Mucosa of descending colon (tissue), 3 donors: Measurements from ENCODE around the gene NISCH. TPM values are rescaled to one million over a fixed set of nuclear protein-coding genes. Genes with fewer than 3 reads are reported as not detected.

Experiments used
- ATAC-seq: fragments of 200-7000 bp; cut with Tn5 transposase; one replicate; pipeline ENCODE4 v1.9.1; 2020; ENCODE audit warnings: mild to moderate bottlenecking, moderate library complexity
- DNase-seq, 3 donors: peaks; one replicate each; pipeline ENCODE4 v3.0.0-alpha.2; 2020
- H3K36me3 ChIP-seq: fragments of 200-600 bp; one replicate; pipeline ENCODE4 v1.8.0; 2021; ENCODE audit warnings: low read depth, mild to moderate bottlenecking
- H3K4me1 ChIP-seq: fragments of 200-600 bp; one replicate; pipeline ENCODE4 v1.8.0; 2021; ENCODE audit warnings: low read depth, mild to moderate bottlenecking
- H3K4me3 ChIP-seq: fragments of 200-600 bp; one replicate; pipeline ENCODE4 v1.8.0; 2021; ENCODE audit warnings: mild to moderate bottlenecking
- H3K9me3 ChIP-seq: fragments of 200-600 bp; one replicate; pipeline ENCODE4 v1.8.0; 2021; ENCODE audit warnings: mild to moderate bottlenecking
- intact Hi-C, 2 donors: fragments of 100-400 bp; cut with DNase I in 1 of 2; cut with micrococcal nuclease in 1 of 2; formaldehyde crosslinking; loops; one replicate each; pipeline versions ENCODE4 v1.11.0 to v1.11.1; 2022; cut with DNase I, micrococcal nuclease
- total RNA-seq, 3 donors: library from RNA; stranded (reverse); fragmentation: NEBNext Ultra II Directional in 2 of 3; extraction: Animal tissue kit (Norgen Biotek cat#: 25700) in 2 of 3; gene quantifications; one replicate each; pipeline versions ENCODE4 v1.2.1 to v1.2.4, GENCODE V29; 2021 to 2023
- TF ChIP-seq, protein P1 (sequence below): fragments of 200-600 bp; IDR thresholded peaks from one replicate; pipeline ENCODE4 v1.8.0; 2022; ENCODE audit warnings: antibody characterized with exemption, mild to moderate bottlenecking
- donor health status: DM: no; HTN: no; CAD: no; lungs with moderate emphysema.
- donor health status: DM: no; HTN: no; CAD: no.
- donor health status: DM: no; HTN: yes; CAD: no.

Gene NISCH
- total RNA-seq, 3 donors from 2014 or later, result 57.6 to 91.0 (median 72.1) TPM

DNA sequence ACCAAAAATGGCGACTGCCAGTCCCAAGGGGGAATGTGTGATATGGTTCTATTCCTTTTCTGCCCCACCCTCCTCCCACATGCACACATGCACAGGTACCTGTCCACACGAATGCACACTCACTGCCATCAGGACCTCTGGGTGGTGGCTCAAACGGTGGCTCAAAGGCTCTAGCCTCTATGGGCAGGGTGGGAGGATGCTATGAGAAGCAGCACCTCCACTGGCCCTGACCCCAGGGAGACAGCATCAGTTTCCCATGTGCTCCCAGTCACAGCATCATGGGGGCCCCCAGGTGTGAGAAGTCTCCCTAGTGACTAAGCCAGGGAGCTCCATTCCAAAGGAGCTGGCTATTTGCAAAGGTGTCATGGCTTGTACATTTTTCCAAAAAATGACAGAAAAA lies 26.4 kb upstream of the NISCH start:
- DNase-seq, result no peak
- TF ChIP-seq, protein P1, sequence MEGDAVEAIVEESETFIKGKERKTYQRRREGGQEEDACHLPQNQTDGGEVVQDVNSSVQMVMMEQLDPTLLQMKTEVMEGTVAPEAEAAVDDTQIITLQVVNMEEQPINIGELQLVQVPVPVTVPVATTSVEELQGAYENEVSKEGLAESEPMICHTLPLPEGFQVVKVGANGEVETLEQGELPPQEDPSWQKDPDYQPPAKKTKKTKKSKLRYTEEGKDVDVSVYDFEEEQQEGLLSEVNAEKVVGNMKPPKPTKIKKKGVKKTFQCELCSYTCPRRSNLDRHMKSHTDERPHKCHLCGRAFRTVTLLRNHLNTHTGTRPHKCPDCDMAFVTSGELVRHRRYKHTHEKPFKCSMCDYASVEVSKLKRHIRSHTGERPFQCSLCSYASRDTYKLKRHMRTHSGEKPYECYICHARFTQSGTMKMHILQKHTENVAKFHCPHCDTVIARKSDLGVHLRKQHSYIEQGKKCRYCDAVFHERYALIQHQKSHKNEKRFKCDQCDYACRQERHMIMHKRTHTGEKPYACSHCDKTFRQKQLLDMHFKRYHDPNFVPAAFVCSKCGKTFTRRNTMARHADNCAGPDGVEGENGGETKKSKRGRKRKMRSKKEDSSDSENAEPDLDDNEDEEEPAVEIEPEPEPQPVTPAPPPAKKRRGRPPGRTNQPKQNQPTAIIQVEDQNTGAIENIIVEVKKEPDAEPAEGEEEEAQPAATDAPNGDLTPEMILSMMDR, result no peak
- Histone ChIP-seq H3K4me1 (no peaks in the 10 kb centered on the region), H3K36me3 (no peaks in the 10 kb centered on the region), H3K9me3 (no peaks in the 10 kb centered on the region), H3K4me3 (no peak overlapping the region)
- intact Hi-C loops, result no loop called here
- ATAC-seq, result no peak

- H3K9me3 ChIP-seq, result no peaks in the 10 kb centered on the region
- no peaks in the 10 kb centered on the region for H3K36me3 ChIP-seq
- no peak for DNase-seq
- intact Hi-C loops, result no loop called here
- TF ChIP-seq, protein P1, result no peak
- no peak overlapping the region for H3K4me3 ChIP-seq
- H3K4me1 ChIP-seq, result no peaks in the 10 kb centered on the region
- no peak for ATAC-seq
Observed at GRCh38 chr3:52429779-52430415, 25.5 kb upstream of the NISCH start.

DNA sequence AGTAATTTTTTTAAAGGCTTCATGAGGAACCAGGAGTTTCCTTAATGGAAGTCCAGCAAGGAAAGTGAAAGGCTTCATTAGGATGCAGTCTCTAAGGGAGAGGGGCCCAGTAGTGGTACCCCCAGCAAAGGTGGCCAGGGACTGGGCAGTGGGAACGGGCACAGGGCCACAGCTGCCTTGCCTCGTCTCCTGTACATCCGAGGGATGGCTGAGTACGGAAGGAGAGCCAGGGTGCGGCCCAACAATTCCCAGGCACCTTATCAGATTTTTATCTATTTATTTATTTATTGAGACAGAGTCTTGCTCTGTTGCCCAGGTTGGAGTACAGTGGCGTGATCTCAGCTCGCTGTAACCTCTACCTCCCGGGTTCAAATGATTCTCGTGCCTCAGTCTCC lies 25.0 kb upstream of the NISCH start:
- TF ChIP-seq, protein P1, result no peak
- ATAC-seq, result no peak
- H3K36me3 ChIP-seq, result no peaks in the 10 kb centered on the region
- intact Hi-C loops, result no loop called here
- no peak for DNase-seq
- no peaks in the 10 kb centered on the region for H3K4me1 ChIP-seq
- H3K9me3 ChIP-seq, result no peaks in the 10 kb centered on the region
- no peak overlapping the region for H3K4me3 ChIP-seq

DNA sequence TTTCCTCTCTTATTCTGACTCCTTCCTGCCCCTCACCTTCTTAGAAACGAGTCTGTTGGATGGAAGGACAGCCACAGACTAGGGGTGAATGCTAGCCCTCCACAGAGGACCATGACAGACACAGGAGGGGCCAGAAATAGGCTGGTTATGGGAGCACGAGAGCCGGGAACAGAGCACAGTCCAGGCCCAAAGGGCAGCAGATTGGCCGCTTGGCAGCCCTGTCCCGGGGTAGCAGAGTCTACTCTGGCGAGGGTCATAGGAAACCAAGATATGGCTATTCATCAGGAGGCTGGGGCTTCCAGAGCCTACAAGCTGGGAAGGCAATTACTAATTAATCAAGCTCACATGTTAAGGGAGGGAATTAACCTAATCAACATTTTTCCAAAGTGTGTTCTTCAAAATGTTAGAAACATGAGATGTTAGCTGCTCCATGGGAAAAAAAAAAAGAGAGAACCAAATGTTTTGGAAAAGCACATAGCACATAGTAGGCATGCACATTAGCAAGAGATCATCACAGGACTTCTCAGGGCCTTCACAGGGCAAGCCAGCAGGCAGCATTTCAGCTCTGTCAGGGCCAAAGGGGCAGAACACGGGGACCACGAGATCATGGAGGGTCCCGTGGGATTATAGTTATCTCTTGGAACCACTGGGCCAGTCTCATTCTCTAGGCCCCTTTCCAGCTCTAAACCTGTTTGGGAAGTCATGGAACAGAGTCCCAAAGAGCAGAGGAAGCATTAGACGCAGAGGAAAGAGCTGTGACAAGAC lies 23.8 kb upstream of the NISCH start:
- ATAC-seq (no peak), DNase-seq (no peak)
- Histone ChIP-seq H3K9me3 (no peaks in the 10 kb centered on the region), H3K36me3 (no peaks in the 10 kb centered on the region), H3K4me1 (no peaks in the 10 kb centered on the region), H3K4me3 (no peak overlapping the region)
- TF ChIP-seq, protein P1, result no peak
- intact Hi-C loops, result no loop called here

DNA sequence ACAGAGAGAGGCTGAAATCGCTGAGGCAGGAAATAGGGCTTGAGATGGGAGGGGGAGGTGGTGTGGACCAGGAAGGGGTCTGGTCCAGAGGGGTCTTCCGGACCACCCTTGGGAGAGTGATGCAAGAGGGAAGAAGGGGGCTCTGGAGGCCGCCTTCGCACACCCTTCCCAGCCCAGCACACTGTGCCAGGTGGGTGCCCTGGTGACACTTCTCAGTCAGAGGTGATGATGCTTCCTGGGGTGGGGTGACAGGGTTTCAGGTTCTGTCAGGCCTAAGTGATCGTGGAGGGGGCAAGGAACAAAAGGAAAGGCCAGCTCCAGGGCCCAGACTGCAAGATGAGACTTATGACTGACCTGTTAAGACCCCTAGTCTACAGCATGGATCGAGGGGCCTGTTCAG lies 23.2 kb upstream of the NISCH start:
- TF ChIP-seq, protein P1, result no peak
- Histone ChIP-seq H3K4me1 (no peaks in the 10 kb centered on the region), H3K4me3 (no peak overlapping the region), H3K36me3 (no peaks in the 10 kb centered on the region), H3K9me3 (no peaks in the 10 kb centered on the region)
- DNase-seq (no peak), ATAC-seq (no peak)
- intact Hi-C loops, result no loop called here
